K562 (cell line): ENCODE measurements around the gene LMO3.

ENCODE experiments used
- CSDE1 ChIP-seq, 2 experiments: fragments of 450-650 bp; IDR thresholded peaks; 2 replicates each; pipeline ENCODE4 v1.6.1; 2016; ENCODE audit warnings: mild to moderate bottlenecking in 1 of 2
- ESRRB ChIP-seq: fragments of 250-450 bp; sonication (Bioruptor Pico); IDR thresholded peaks from 2 replicates; pipeline ENCODE4 v1.5.0; 2020; ENCODE audit warnings: mild to moderate bottlenecking, moderate library complexity, borderline replicate concordance
- ETV6 ChIP-seq, 3 experiments: fragments of 150-350 bp in 1 of 3; sonication (generic) in 1 of 3; formaldehyde crosslinking in 1 of 3; IDR thresholded peaks; 2 replicates each; pipeline versions ENCODE4 v1.6.1 to v1.8.0; 2014 to 2022; ENCODE audit warnings: borderline replicate concordance in 2 of 3, low read depth in 2 of 3, antibody characterized with exemption in 1 of 3, low read length in 1 of 3, mild to moderate bottlenecking in 1 of 3, missing genetic modification reagents in 1 of 3
- EZH2 ChIP-seq: IDR thresholded peaks from 2 replicates; pipeline ENCODE4 v1.6.1; 2012; ENCODE audit warnings: low read depth, mild to moderate bottlenecking, inconsistent platforms, low read length, borderline replicate concordance
- HDAC1 ChIP-seq, 2 experiments: fragments of 450-650 bp; IDR thresholded peaks; 2 replicates each; pipeline ENCODE4 v1.6.1; 2016 to 2017; ENCODE audit warnings: inconsistent platforms in 1 of 2, mild to moderate bottlenecking in 1 of 2, moderate library complexity in 1 of 2
- MEF2A ChIP-seq: IDR thresholded peaks from 2 replicates; pipeline ENCODE4 v1.6.1; 2011; ENCODE audit warnings: low read depth, mild to moderate bottlenecking, low read length, moderate library complexity; ENCODE audit not compliant: control insufficient read depth
- NFYB ChIP-seq: IDR thresholded peaks from 2 replicates; pipeline ENCODE4 v1.6.1; 2011; ENCODE audit warnings: mild to moderate bottlenecking, moderate library complexity; ENCODE audit not compliant: insufficient read length; ENCODE audit errors: extremely low read depth
- POLR2AphosphoS5 ChIP-seq: IDR thresholded peaks from 2 replicates; pipeline ENCODE4 v1.6.1; 2011; ENCODE audit warnings: mild to moderate bottlenecking, low read depth, low read length, moderate library complexity; ENCODE audit not compliant: control insufficient read depth, insufficient read depth
- TAF15 ChIP-seq: fragments of 200-400 bp; formaldehyde crosslinking; IDR thresholded peaks from 2 replicates; pipeline ENCODE4 v1.6.1; 2017; ENCODE audit warnings: mild to moderate bottlenecking, low read depth, low read length, moderate library complexity
- TRIM24 ChIP-seq, 2 experiments: fragments of 450-650 bp; IDR thresholded peaks; 2 replicates each; pipeline ENCODE4 v1.6.1; 2016
- USF1 ChIP-seq: sonication (generic); formaldehyde crosslinking; IDR thresholded peaks from 2 replicates; pipeline ENCODE4 v1.9.0; 2022; ENCODE audit warnings: mild to moderate bottlenecking, missing genetic modification reagents
- ZNF232 ChIP-seq: sonication (generic); formaldehyde crosslinking; IDR thresholded peaks from 2 replicates; pipeline ENCODE4 v1.8.0; 2022; ENCODE audit warnings: mild to moderate bottlenecking, missing genetic modification reagents
- ZNF253 ChIP-seq: fragments of 250-450 bp; sonication (Bioruptor Pico); conservative IDR thresholded peaks from 2 replicates; pipeline ENCODE4 v1.6.1; 2021; ENCODE audit warnings: mild to moderate bottlenecking
- TF ChIP-seq, protein P1 (sequence below), 2 experiments: fragments of 450-650 bp; formaldehyde crosslinking in 1 of 2; IDR thresholded peaks; 2 replicates each; pipeline versions ENCODE4 v1.4.0 to v1.6.1; 2014 to 2020; ENCODE audit warnings: mild to moderate bottlenecking in 2 of 2, borderline replicate concordance in 1 of 2, low read depth in 1 of 2

GRCh38 chr12:16588812-16589211 lies 17.1 kb downstream of the LMO3 start:
- TF ChIP-seq, protein P1, sequence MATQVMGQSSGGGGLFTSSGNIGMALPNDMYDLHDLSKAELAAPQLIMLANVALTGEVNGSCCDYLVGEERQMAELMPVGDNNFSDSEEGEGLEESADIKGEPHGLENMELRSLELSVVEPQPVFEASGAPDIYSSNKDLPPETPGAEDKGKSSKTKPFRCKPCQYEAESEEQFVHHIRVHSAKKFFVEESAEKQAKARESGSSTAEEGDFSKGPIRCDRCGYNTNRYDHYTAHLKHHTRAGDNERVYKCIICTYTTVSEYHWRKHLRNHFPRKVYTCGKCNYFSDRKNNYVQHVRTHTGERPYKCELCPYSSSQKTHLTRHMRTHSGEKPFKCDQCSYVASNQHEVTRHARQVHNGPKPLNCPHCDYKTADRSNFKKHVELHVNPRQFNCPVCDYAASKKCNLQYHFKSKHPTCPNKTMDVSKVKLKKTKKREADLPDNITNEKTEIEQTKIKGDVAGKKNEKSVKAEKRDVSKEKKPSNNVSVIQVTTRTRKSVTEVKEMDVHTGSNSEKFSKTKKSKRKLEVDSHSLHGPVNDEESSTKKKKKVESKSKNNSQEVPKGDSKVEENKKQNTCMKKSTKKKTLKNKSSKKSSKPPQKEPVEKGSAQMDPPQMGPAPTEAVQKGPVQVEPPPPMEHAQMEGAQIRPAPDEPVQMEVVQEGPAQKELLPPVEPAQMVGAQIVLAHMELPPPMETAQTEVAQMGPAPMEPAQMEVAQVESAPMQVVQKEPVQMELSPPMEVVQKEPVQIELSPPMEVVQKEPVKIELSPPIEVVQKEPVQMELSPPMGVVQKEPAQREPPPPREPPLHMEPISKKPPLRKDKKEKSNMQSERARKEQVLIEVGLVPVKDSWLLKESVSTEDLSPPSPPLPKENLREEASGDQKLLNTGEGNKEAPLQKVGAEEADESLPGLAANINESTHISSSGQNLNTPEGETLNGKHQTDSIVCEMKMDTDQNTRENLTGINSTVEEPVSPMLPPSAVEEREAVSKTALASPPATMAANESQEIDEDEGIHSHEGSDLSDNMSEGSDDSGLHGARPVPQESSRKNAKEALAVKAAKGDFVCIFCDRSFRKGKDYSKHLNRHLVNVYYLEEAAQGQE (IDR thresholded peaks at IDR 0.05; ENCODE audit: borderline replicate concordance): no peak
- TF ChIP-seq, protein P1 (CRISPR knock-in tag; IDR thresholded peaks at IDR 0.05; ENCODE audit: low read depth): no peak
- no peak for TF ChIP-seq USF1 (CRISPR knock-in tag)
- no peak for TF ChIP-seq MEF2A
- TF ChIP-seq ETV6 (IDR thresholded peaks at IDR 0.05; ENCODE audit: borderline replicate concordance in 1 of 2, low read depth in 2 of 2, low read length in 1 of 2): no peak
- TF ChIP-seq ETV6 (CRISPR knock-in tag; IDR thresholded peaks at IDR 0.05; ENCODE audit: borderline replicate concordance): no peak
- no peak for TF ChIP-seq ZNF232 (CRISPR knock-in tag)
- no peak for TF ChIP-seq HDAC1 (IDR thresholded peaks at IDR 0.05)
- TF ChIP-seq POLR2AphosphoS5: no peak
- TF ChIP-seq ESRRB (CRISPR knock-in tag): no peak
- no peak for TF ChIP-seq EZH2
- no peak for TF ChIP-seq NFYB
- TF ChIP-seq TAF15: no peak
- no peak for TF ChIP-seq CSDE1 (IDR thresholded peaks at IDR 0.05)
- no peak for TF ChIP-seq ZNF253 (CRISPR knock-in tag)
- TF ChIP-seq TRIM24 (IDR thresholded peaks at IDR 0.05): no peak
